ENCODE results near the gene APBB2. TPM values are rescaled to one million over a fixed set of nuclear protein-coding genes. Genes with fewer than 3 reads are reported as not detected.
A peak's percentile ranks its signal among the peaks of the same experiment; 100 is the strongest.

Gene APBB2
- total RNA-seq, 3 donors from 2014 or later (not counting 1 experiment from before 2014, with no cell fraction given), result 0.38 to 0.48 TPM; not detected in 1

GRCh38 chr4:41217374-41217773 lies 3.0 kb upstream of the APBB2 start:
- Histone ChIP-seq H3K27ac (ENCODE audit: low read length) (no peak overlapping the region), H3K36me3 (ENCODE audit: control insufficient read depth, insufficient read depth, low read length) (no peaks in the 10 kb centered on the region), H3K27me3 (ENCODE audit: control insufficient read depth, insufficient read depth, low read length) (peaks cover 32% of the 10 kb centered on the region), H3K4me3 (ENCODE audit: low read length) (no peak overlapping the region), H3K4me1 (ENCODE audit: control insufficient read depth, insufficient read depth, low read length) (peaks cover 22% of the 10 kb centered on the region), H3K9me3 (ENCODE audit: control insufficient read depth, insufficient read depth, low read length) (no peaks in the 10 kb centered on the region)
- Mint-ChIP-seq H3K4me1 (peaks cover 19 to 22% of the 10 kb centered on the region in 2 donors), H3K27me3 (ENCODE audit: low read depth in 2 of 2) (peaks cover 46 to 52% of the 10 kb centered on the region in 2 donors), H3K36me3 (no peaks in the 10 kb centered on the region), H3K9me3 (peaks cover 0 to 4% of the 10 kb centered on the region in 2 donors), H3K27ac (no peak overlapping the region), H3K4me3 (no peak overlapping the region)
- TF ChIP-seq CTCF (IDR thresholded peaks at IDR 0.05), result no peak
- WGBS (ENCODE audit: insufficient coverage), result 85% methylated on average over 2 of the region's 2 CpGs
- ATAC-seq (no peak), DNase-seq (no peak)
- intact Hi-C loops (cut with micrococcal nuclease), result no loop called here

- no peaks in the 10 kb centered on the region for H3K36me3 Mint-ChIP-seq
- TF ChIP-seq CTCF (IDR thresholded peaks at IDR 0.05), result no peak
- H3K9me3 ChIP-seq (ENCODE audit: control insufficient read depth, insufficient read depth, low read length), result no peaks in the 10 kb centered on the region
- DNase-seq (no peak), ATAC-seq (no peak)
- peaks cover 0 to 4% of the 10 kb centered on the region in 2 donors for H3K9me3 Mint-ChIP-seq
- H3K27me3 Mint-ChIP-seq (ENCODE audit: low read depth in 2 of 2), result peaks cover 50 to 55% of the 10 kb centered on the region in 2 donors
- intact Hi-C loops (cut with micrococcal nuclease), result no loop called here
- 100% methylated on average over 1 of the region's 2 CpGs for WGBS (ENCODE audit: insufficient coverage)
- H3K27me3 ChIP-seq (ENCODE audit: control insufficient read depth, insufficient read depth, low read length), result peaks cover 32% of the 10 kb centered on the region
- H3K4me1 ChIP-seq (ENCODE audit: control insufficient read depth, insufficient read depth, low read length), result peaks cover 22% of the 10 kb centered on the region
- H3K4me3 ChIP-seq (ENCODE audit: low read length), result no peak overlapping the region
- H3K4me3 Mint-ChIP-seq, result peak overlapping the region; percentile 77
- H3K27ac ChIP-seq (ENCODE audit: low read length), result no peak overlapping the region
- no peak overlapping the region for H3K27ac Mint-ChIP-seq
- peaks cover 19 to 22% of the 10 kb centered on the region in 2 donors for H3K4me1 Mint-ChIP-seq
- H3K36me3 ChIP-seq (ENCODE audit: control insufficient read depth, insufficient read depth, low read length), result no peaks in the 10 kb centered on the region
Observed at GRCh38 chr4:41217020-41217333, 2.6 kb upstream of the APBB2 start.

- peaks cover 32% of the 10 kb centered on the region for H3K27me3 ChIP-seq (ENCODE audit: control insufficient read depth, insufficient read depth, low read length)
- ATAC-seq (peak in 1 of 3 donors; percentile 34), DNase-seq (peak in 1 of 2 donors; percentile 55)
- H3K36me3 ChIP-seq (ENCODE audit: control insufficient read depth, insufficient read depth, low read length), result no peaks in the 10 kb centered on the region
- intact Hi-C loops (cut with micrococcal nuclease), result no loop called here
- peaks cover 0 to 4% of the 10 kb centered on the region in 2 donors for H3K9me3 Mint-ChIP-seq
- peak overlapping the region; percentile 77 for H3K4me3 Mint-ChIP-seq
- H3K9me3 ChIP-seq (ENCODE audit: control insufficient read depth, insufficient read depth, low read length), result no peaks in the 10 kb centered on the region
- H3K36me3 Mint-ChIP-seq, result no peaks in the 10 kb centered on the region
- H3K27me3 Mint-ChIP-seq (ENCODE audit: low read depth in 2 of 2), result peaks cover 54 to 59% of the 10 kb centered on the region in 2 donors
- 5% methylated on average over 49 of the region's 59 CpGs for WGBS (ENCODE audit: insufficient coverage)
- peaks cover 19 to 22% of the 10 kb centered on the region in 2 donors for H3K4me1 Mint-ChIP-seq
- no peak overlapping the region for H3K27ac Mint-ChIP-seq
- H3K27ac ChIP-seq (ENCODE audit: low read length), result no peak overlapping the region
- no peak for TF ChIP-seq CTCF (IDR thresholded peaks at IDR 0.05)
- H3K4me3 ChIP-seq (ENCODE audit: low read length), result no peak overlapping the region
- H3K4me1 ChIP-seq (ENCODE audit: control insufficient read depth, insufficient read depth, low read length), result peaks cover 22% of the 10 kb centered on the region
Observed at GRCh38 chr4:41216294-41217019, 2.1 kb upstream of the APBB2 start.

GRCh38 chr4:41215969-41216293 lies 1.6 kb upstream of the APBB2 start:
- Mint-ChIP-seq H3K27ac (no peak overlapping the region), H3K9me3 (peaks cover 0 to 4% of the 10 kb centered on the region in 2 donors), H3K4me1 (peaks cover 19 to 22% of the 10 kb centered on the region in 2 donors), H3K36me3 (no peaks in the 10 kb centered on the region), H3K4me3 (peak overlapping the region; percentile 40), H3K27me3 (ENCODE audit: low read depth in 2 of 2) (peaks cover 50 to 59% of the 10 kb centered on the region in 2 donors)
- intact Hi-C loops (cut with micrococcal nuclease), result no loop called here
- Histone ChIP-seq H3K4me3 (ENCODE audit: low read length) (no peak overlapping the region), H3K4me1 (ENCODE audit: control insufficient read depth, insufficient read depth, low read length) (peaks cover 22% of the 10 kb centered on the region), H3K9me3 (ENCODE audit: control insufficient read depth, insufficient read depth, low read length) (no peaks in the 10 kb centered on the region), H3K36me3 (ENCODE audit: control insufficient read depth, insufficient read depth, low read length) (no peaks in the 10 kb centered on the region), H3K27me3 (ENCODE audit: control insufficient read depth, insufficient read depth, low read length) (peaks cover 32% of the 10 kb centered on the region), H3K27ac (ENCODE audit: low read length) (no peak overlapping the region)
- DNase-seq (no peak), ATAC-seq (no peak)
- no peak for TF ChIP-seq CTCF (IDR thresholded peaks at IDR 0.05)
- 42% methylated on average over 8 of the region's 8 CpGs for WGBS (ENCODE audit: insufficient coverage)

All from natural killer cell (primary cell).